Measurements from ENCODE around the gene FAM193A. TPM values are rescaled to one million over a fixed set of nuclear protein-coding genes. Genes with fewer than 3 reads are reported as not detected.

The FAM193A gene
- total and polyA plus RNA-seq, 3 experiments from 2014 or later = 4.9 to 26.9 (median 25.8) TPM

- no peak for DNase-seq
- Histone ChIP-seq H3K27me3 (ENCODE audit: insufficient read depth, low read length, poor library complexity, severe bottlenecking) (no peaks in the 10 kb centered on the region), H3K27ac (ENCODE audit: low read depth, low read length) (no peak overlapping the region), H3K9me3 (ENCODE audit: low read length) (no peaks in the 10 kb centered on the region), H3K36me3 (ENCODE audit: insufficient read depth, low read length) (peaks cover 27% of the 10 kb centered on the region), H3K4me1 (ENCODE audit: insufficient read depth, low read length) (peaks cover 11% of the 10 kb centered on the region), H3K4me3 (ENCODE audit: low read length) (no peak overlapping the region)
- no peaks in the 10 kb centered on the region for H3K27me3 Mint-ChIP-seq
- peaks cover 2 to 64% (median 3%) of the 10 kb centered on the region in 3 donors for H3K36me3 Mint-ChIP-seq
- POLR2A ChIA-PET = no interaction called here
- H3K4me1 Mint-ChIP-seq = peaks cover 14 to 15% (median 14%) of the 10 kb centered on the region in 3 donors
- CTCF ChIA-PET = interaction anchor here (1.4 kb wide), 1 partner anchor 23 kb away, joined by 3 read pairs; no protein-coding TSS in a partner anchor
- H3K4me3 Mint-ChIP-seq = no peak overlapping the region
- peaks cover 0 to 3% (median 2%) of the 10 kb centered on the region in 5 donors for H3K9me3 Mint-ChIP-seq
- peak overlapping the region in 7 of 8 donors; percentile 20 to 92 (median 61) for H3K27ac Mint-ChIP-seq
Measured at GRCh38 chr4:2741626-2742025, 205.2 kb downstream of the FAM193A start.

GRCh38 chr4:2742081-2742822 lies 205.8 kb downstream of the FAM193A start:
- peaks cover 33% of the 10 kb centered on the region for H3K36me3 ChIP-seq (ENCODE audit: insufficient read depth, low read length)
- Mint-ChIP-seq H3K36me3 (peaks cover 0 to 70% (median 3%) of the 10 kb centered on the region in 3 donors), H3K4me1 (peaks cover 19 to 20% (median 19%) of the 10 kb centered on the region in 3 donors), H3K27me3 (peaks cover 0 to 2% of the 10 kb centered on the region in 2 donors), H3K27ac (peak overlapping the region in 3 of 8 donors; percentile 61 to 92 (median 75)), H3K4me3 (no peak overlapping the region), H3K9me3 (no peaks in the 10 kb centered on the region)
- CTCF ChIA-PET = interaction anchor here (1.4 kb wide), 1 partner anchor 22 kb away, joined by 3 read pairs; no protein-coding TSS in a partner anchor
- DNase-seq = no peak
- H3K4me1 ChIP-seq (ENCODE audit: insufficient read depth, low read length) = peaks cover 18% of the 10 kb centered on the region
- POLR2A ChIA-PET = no interaction called here
- no peaks in the 10 kb centered on the region for H3K27me3 ChIP-seq (ENCODE audit: insufficient read depth, low read length, poor library complexity, severe bottlenecking)
- no peak overlapping the region for H3K27ac ChIP-seq (ENCODE audit: low read depth, low read length)
- H3K9me3 ChIP-seq (ENCODE audit: low read length) = no peaks in the 10 kb centered on the region
- H3K4me3 ChIP-seq (ENCODE audit: low read length) = no peak overlapping the region

DNA sequence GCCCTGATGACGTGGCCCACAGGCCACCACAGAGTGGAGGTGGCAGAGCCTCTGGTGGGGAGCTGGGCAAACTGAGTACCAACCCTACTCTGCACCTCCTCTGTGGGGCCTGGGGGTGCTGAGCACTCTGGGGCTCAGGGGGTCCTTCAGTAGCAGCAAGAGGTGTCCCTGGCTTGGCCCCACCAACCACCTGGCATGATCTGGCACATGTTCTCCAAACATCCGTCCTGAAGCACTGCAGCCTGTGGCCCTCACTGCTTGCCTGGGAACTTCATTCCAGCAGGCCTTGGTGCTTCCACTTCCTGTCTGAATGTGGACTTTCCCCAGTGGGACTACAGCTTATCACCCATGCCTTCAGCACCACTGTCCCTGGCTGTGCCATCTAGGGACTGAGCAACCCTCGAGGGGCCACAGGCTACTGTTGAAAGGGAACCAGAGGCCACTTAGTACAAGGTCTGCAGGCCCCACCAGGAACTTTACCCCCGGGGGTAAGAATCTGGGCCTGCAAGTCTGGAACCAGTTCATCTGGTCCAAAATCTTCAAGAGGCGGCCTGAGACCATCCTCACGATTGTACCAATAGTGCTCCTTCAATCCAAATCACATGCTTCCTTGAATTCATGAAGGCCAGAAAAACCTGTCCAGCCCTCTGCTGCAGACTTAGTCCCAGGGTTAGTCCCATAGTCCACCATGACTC lies 206.5 kb downstream of the FAM193A start:
- H3K27ac ChIP-seq (ENCODE audit: low read depth, low read length) = no peak overlapping the region
- ChIA-PET POLR2A (no interaction called here), CTCF (interaction anchor here (1.4 kb wide), 1 partner anchor 22 kb away, joined by 3 read pairs; no protein-coding TSS in a partner anchor)
- H3K36me3 ChIP-seq (ENCODE audit: insufficient read depth, low read length) = peaks cover 33% of the 10 kb centered on the region
- peaks cover 0 to 2% of the 10 kb centered on the region in 2 donors for H3K27me3 Mint-ChIP-seq
- peaks cover 18% of the 10 kb centered on the region for H3K4me1 ChIP-seq (ENCODE audit: insufficient read depth, low read length)
- H3K27me3 ChIP-seq (ENCODE audit: insufficient read depth, low read length, poor library complexity, severe bottlenecking) = no peaks in the 10 kb centered on the region
- no peak overlapping the region for H3K4me3 ChIP-seq (ENCODE audit: low read length)
- no peaks in the 10 kb centered on the region for H3K9me3 ChIP-seq (ENCODE audit: low read length)
- no peaks in the 10 kb centered on the region for H3K9me3 Mint-ChIP-seq
- no peak overlapping the region for H3K4me3 Mint-ChIP-seq
- peak overlapping the region in 7 of 8 donors; percentile 36 to 98 (median 63) for H3K27ac Mint-ChIP-seq
- peaks cover 4 to 77% (median 5%) of the 10 kb centered on the region in 3 donors for H3K36me3 Mint-ChIP-seq
- peaks cover 26 to 28% (median 27%) of the 10 kb centered on the region in 3 donors for H3K4me1 Mint-ChIP-seq
- DNase-seq = no peak

DNA sequence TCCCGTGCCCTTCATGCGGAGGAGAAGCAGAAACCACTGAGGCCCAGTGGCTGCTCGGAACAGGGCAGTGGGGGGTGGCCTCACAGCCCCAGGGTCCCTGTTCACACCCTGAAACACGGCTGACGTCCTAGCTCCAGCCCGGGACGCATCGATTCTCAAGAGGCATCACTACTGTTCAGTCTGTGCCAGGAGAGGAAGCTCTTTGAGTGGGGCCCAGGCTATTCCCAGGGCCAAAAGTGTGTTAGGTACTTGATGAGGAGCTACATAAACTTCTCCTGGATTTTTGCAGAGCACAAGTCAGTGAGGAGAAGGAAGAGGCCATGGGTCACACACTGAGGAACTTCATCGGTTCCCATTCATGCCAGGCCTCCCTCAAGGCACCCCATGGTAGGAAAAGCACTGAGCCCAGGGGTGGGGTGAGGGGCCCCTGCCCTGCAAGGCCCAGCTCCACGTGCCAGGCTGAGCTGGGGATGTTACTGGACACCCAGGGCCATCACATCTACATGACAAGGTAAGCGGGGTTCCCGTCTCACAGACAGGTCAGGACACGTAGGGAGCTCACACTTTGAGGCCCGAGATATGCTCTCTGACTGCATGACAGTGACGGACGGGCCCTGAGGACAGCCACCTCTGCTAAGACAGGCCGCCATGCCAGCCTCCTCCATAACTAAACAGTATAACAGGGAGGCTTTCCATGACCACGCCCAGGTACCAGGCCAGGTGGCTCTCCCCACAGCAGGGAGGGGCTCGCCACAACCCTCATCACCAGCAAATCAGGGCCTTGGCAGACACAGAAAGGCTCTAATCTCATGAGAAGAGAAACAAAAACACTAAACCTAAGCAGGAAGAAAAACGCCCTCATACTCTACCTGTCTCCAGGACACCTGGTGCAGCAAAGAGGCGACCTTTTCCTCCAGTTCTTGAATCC lies 207.3 kb downstream of the FAM193A start:
- H3K36me3 ChIP-seq (ENCODE audit: insufficient read depth, low read length) = peaks cover 33% of the 10 kb centered on the region

GRCh38 chr4:2744576-2745270 lies 208.3 kb downstream of the FAM193A start:
- no peak overlapping the region for H3K4me3 Mint-ChIP-seq
- CTCF ChIA-PET = no interaction called here
- H3K36me3 Mint-ChIP-seq = peaks cover 4 to 82% (median 5%) of the 10 kb centered on the region in 3 donors

More for the DNA sequence above, 207.3 kb downstream of the FAM193A start:
- Histone ChIP-seq H3K27me3 (ENCODE audit: insufficient read depth, low read length, poor library complexity, severe bottlenecking) (no peaks in the 10 kb centered on the region), H3K4me3 (ENCODE audit: low read length) (no peak overlapping the region), H3K9me3 (ENCODE audit: low read length) (no peaks in the 10 kb centered on the region), H3K27ac (ENCODE audit: low read depth, low read length) (no peak overlapping the region), H3K4me1 (ENCODE audit: insufficient read depth, low read length) (peaks cover 18% of the 10 kb centered on the region)
- Mint-ChIP-seq H3K9me3 (no peaks in the 10 kb centered on the region), H3K36me3 (peaks cover 4 to 78% (median 5%) of the 10 kb centered on the region in 3 donors), H3K27ac (peak overlapping the region; percentile 61 to 98 (median 96)), H3K4me3 (no peak overlapping the region), H3K4me1 (peaks cover 26 to 28% (median 27%) of the 10 kb centered on the region in 3 donors), H3K27me3 (peaks cover 0 to 2% of the 10 kb centered on the region in 2 donors)
- POLR2A ChIA-PET = no interaction called here
- CTCF ChIA-PET = no interaction called here
- DNase-seq = no peak

GRCh38 chr4:2745516-2745915 lies 209.1 kb downstream of the FAM193A start:
- H3K36me3 ChIP-seq (ENCODE audit: insufficient read depth, low read length) = peaks cover 33% of the 10 kb centered on the region
- Mint-ChIP-seq H3K4me3 (peak overlapping the region in 1 of 7 donors; percentile 48), H3K27ac (peak overlapping the region; percentile 94 to 98 (median 97)), H3K9me3 (no peaks in the 10 kb centered on the region), H3K36me3 (peaks cover 4 to 82% (median 5%) of the 10 kb centered on the region in 3 donors), H3K27me3 (peaks cover 0 to 2% of the 10 kb centered on the region in 2 donors), H3K4me1 (peaks cover 25 to 40% (median 27%) of the 10 kb centered on the region in 3 donors)
- H3K4me3 ChIP-seq (ENCODE audit: low read length) = no peak overlapping the region
- H3K27me3 ChIP-seq (ENCODE audit: insufficient read depth, low read length, poor library complexity, severe bottlenecking) = no peaks in the 10 kb centered on the region
- no peaks in the 10 kb centered on the region for H3K9me3 ChIP-seq (ENCODE audit: low read length)
- DNase-seq = no peak
- ChIA-PET POLR2A (no interaction called here), CTCF (interaction anchor here (1.1 to 2.0 kb wide), 2 partner anchors 18 to 94 kb away, joined by 3 to 6 read pairs; no protein-coding TSS in a partner anchor)
- peaks cover 18% of the 10 kb centered on the region for H3K4me1 ChIP-seq (ENCODE audit: insufficient read depth, low read length)
- peak overlapping the region; percentile 81 for H3K27ac ChIP-seq (ENCODE audit: low read depth, low read length)

More at GRCh38 chr4:2744576-2745270, 208.3 kb downstream of the FAM193A start:
- POLR2A ChIA-PET = no interaction called here
- Mint-ChIP-seq H3K27me3 (peaks cover 0 to 2% of the 10 kb centered on the region in 2 donors), H3K9me3 (no peaks in the 10 kb centered on the region), H3K4me1 (peaks cover 26 to 34% (median 27%) of the 10 kb centered on the region in 3 donors), H3K27ac (peak overlapping the region; percentile 38 to 98 (median 96))
- Histone ChIP-seq H3K27me3 (ENCODE audit: insufficient read depth, low read length, poor library complexity, severe bottlenecking) (no peaks in the 10 kb centered on the region), H3K27ac (ENCODE audit: low read depth, low read length) (no peak overlapping the region), H3K4me3 (ENCODE audit: low read length) (no peak overlapping the region), H3K4me1 (ENCODE audit: insufficient read depth, low read length) (peaks cover 18% of the 10 kb centered on the region), H3K9me3 (ENCODE audit: low read length) (no peaks in the 10 kb centered on the region), H3K36me3 (ENCODE audit: insufficient read depth, low read length) (peaks cover 33% of the 10 kb centered on the region)
- DNase-seq = no peak
